Fibroblast of skin of right quadriceps (primary cell): ENCODE measurements around the gene ZNF654.
A peak's percentile ranks its signal among the peaks of the same experiment; 100 is the strongest.
"Not testable (repeated sequence)": the region's sequence is repeated elsewhere in the genome, so short reads cannot be mapped to it uniquely, and the experiment has no call there.

Experiments used
- DNase-seq: peaks from one replicate; pipeline ENCODE4 v3.0.0-alpha.2; 2013

Gene ZNF654

DNA sequence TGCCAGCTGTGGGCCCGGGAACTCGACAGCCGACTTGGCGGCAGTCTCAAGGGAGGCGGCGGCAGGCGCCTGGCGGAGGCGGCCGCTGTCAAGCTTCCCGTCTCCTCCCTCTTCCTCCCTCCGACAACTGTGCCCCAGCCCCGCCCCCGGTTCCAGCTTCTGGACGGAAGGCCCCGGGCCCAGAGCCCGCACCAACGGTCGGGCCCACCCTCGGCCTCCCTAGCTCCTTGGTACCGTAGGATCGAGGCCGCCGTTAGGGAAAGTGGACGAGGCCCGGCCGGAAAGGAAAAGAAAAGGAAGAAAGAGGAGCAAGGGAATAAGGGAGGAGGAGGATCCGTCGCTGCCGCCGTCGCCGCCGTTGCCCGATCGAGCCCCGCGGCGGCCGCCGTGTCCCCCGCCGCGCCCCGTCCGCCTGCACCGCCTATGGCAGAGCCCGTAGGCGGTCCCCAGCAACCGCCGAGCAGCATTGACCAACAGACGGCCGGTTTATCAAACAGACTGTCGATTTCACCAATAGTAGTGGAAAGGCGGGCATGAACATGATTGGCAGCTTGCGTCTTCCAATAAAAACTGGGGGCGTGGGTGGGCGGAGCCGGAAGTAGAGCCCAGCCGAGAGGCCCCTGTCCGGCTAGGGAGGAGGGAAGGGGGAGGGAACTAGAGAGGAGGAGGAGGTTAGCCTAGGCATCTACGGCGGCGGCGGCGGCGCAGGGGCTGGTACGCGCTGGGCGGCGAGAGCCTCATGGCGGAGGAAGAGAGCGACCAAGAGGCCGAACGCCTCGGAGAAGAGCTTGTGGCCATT, at the start of gene ZNF654, which contains the start of gene CGGBP1:
TSS of gene ZNF654 (plus strand) at position 675 of the 799 bp plus-strand sequence. CDS start at position 740, 65 bp downstream.
TSS of gene CGGBP1 (minus strand) at position 425 of the 799 bp plus-strand sequence. CDS start 3,029 bp downstream, outside the sequence.
- DNase-seq, result peak; percentile 99

DNA sequence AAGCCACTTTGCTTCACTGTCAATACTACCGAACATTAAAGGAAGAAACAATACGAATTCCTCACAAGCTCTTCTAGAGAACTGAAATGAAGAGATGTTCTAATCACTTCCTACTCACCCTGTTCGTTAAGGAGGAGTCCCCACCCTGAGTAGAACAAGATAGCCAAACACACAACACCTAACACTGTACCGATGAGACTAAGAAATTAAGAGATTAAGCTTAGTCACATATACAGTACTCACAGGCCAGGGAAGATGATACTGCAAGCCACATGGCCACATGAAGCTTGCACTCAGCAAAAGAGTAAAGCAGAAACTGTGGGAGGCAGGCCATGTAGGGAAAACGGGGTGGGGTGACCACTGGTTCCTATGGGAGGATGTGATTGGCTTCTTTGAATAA, 48.2 kb upstream of the ZNF654 start:
- no peak for DNase-seq

- no peak for DNase-seq
These were observed 45.5 kb upstream of the ZNF654 start for GRCh38 chr3:88013592-88013991.

DNA sequence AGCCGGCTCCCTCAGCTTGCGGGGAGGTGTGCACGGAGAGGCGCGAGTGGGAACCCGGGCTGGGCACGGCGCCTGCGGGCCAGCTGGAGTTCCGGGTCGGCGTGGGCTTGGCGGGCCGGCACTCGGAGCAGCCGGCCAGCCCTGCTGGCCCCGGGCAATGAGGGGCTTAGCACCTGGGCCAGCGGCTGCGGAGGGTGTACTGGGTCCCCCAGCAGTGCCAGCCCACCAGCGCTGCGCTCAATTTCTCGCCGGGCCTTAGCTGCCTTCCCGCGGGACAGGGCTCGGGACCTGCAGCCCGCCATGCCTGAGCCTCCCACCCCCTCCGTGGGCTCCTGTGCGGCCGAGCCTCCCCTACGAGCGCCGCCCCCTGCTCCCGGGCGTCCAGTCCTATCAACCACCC, 43.4 kb upstream of the ZNF654 start:
- DNase-seq, result not testable (repeated sequence)

DNA sequence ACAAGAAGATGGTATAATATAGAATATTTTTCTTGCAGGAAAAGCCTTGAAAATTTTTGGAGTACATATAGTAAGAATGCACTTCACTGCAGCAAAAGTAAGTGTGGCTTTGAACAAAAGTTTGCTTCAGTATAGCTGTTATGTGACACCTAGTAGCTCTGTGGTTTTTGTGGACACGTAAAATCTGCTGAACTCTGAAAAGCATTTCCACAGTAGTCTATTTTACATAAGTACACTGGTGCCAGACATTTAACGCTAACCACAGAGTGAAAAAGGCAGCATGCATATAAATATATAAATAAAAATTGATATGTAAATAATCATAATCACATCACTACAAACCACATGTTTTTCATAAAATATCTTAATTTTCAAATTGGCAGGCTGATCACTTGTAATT, 40.0 kb upstream of the ZNF654 start:
- no peak for DNase-seq

DNA sequence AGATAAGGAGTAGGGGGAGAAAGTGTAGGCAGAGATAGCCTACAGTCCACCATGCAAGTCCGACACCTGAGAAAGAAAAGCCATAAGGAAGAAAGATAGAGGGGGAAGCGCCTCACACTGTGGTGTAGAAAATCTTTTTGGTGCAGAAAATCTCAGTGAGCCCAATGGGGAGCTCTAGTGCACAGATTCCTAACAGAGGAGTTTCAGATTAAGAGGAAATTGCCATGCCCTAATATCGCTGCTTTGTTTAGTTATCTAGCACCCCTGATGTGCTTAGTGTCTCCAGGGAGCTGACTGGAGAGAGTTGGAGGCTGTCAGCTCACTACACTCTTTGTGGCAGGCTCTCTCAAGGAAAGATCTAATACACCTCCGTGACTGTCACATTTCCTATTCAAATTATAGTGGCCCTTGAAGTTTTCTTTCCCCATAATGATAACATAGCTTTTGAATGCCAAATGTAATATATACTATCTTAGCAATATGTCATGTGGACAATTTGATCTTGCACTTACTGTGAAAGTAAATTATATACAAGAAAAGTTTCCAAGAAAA, 34.0 kb upstream of the ZNF654 start:
- no peak for DNase-seq

DNA sequence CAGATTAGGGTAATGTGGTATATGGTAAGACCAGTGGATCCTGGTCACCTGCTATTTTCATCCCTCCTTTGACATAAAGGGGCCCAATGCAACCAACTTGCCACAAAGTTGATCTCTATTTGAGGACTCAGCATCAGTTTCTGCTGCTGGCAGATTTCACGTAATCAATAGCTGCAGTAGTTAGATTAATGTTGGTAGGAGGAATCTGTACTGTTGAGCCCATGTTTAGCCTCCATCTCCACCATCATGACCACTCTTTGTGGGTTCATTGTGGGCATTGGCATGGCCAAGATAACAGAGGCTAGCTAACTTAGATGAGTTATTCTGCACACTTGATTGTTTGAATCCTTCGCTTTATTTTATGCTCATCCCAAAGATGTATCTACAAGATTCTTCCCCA, 30.2 kb upstream of the ZNF654 start:
- no peak for DNase-seq

DNA sequence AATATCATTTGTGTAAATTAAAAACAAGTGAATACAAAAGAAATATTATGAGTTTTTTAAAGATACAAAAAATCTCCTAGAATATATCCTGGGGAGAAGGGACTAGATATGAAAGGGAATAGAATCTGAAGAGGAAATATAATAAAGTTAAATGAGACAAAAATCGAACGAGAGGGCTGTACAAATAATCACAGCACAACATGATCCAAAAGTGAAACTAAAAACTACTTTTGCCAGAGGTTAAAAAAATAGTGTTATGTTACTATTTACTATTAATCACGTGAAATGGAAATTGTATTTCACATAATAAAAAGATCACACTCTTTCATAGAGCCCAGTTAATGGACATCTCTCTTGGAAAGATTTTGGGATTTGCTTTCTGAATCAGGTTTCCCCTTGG, 28.8 kb upstream of the ZNF654 start:
- DNase-seq, result no peak

GRCh38 chr3:88031642-88032077, 27.4 kb upstream of the ZNF654 start:
- DNase-seq, result peak; percentile 24

- no peak for DNase-seq
These were observed 26.8 kb upstream of the ZNF654 start for GRCh38 chr3:88032245-88032644.

DNA sequence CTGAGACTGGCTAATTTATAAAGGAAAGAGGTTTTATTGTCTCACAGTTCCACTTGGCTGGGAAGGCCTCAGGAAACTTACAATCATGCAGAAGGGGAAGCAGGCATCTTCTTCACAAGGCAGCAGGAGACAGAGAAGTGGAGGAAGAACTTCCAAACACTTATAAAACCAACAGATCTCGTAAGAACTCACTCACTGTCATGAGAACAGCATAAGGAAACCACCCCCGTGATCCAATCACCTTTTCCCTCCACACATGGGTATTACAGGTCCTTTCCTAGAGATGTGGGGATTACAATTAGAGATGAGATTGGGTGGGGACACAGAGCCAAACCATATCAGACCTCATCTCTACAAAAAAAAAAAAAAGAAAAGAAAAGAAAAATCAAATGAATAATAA, 26.0 kb upstream of the ZNF654 start:
- no peak for DNase-seq

- DNase-seq, result no peak
These were observed 25.2 kb upstream of the ZNF654 start for GRCh38 chr3:88033808-88034207.

DNA sequence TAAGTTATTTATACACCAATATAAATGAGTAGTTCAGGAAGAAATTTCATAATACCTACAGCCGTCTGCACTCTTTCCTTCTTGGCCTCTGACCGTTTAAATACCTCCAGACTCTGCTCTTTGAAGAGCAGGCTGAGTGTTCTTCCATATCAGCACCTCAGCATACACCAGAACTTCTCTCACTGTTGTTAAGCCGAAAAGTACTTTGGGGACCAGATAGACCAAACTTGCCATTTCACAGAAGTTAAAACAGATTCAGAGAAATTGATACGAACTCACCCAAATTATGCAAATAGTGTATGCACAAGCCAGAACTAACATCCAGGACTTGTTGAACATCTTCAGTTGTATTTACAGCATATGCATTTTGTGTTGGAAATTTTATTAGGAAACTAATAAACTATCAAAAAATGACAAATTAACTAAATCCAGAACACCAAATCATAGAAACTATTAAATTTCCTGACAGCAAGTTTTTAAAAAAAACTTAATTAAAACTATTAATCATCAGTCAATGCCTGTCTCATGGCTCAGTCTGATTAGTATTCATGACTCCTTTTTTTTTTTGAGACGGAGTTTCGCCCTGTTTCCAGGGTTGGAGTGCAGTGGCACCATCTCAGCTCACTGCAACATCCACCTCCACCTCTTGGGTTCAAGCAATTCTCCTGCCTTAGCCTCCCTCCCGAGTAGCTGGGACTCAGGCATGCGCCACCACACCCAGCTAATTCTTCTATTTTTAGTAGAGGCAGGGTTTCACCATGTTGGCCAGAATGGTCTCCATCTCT, 24.4 kb upstream of the ZNF654 start:
- DNase-seq, result no peak

DNA sequence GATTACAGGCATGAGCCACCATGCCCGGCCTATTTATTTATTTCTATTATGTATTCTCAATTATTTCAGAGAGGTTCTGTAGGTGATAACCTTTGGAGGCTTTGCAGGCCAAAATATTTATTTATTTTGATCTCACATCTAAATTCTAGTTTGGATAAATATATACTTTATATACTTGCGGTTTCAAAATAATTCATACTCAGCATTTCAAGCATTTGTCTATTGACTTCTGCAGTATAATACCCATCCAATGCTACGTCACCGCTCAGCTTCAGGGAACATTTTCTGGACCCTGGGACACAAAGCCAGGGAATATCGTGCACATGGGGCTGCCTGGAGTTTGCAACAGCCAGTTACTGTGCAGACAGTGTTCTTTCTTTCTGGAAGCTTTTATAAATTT, 22.8 kb upstream of the ZNF654 start:
- no peak for DNase-seq

DNA sequence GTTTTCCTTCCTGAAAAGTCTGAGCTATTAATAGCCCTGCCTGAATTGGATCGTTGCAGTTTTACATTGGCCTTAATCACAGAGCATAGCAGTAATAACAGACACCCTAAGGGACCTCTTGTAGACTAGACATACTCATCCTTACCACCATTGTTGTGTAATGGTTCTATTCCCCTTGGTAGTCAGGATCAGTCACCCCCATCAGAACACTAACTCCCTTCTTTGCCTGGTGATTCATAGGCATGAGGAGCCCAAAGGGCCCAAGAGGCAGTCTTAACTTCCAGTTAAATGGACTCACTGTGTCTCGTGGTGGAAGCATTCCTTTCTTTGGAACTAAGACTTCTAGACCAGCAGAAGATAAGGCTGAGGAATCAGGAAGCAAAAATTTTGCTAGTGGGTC, 20.5 kb upstream of the ZNF654 start:
- DNase-seq, result peak; percentile 68

DNA sequence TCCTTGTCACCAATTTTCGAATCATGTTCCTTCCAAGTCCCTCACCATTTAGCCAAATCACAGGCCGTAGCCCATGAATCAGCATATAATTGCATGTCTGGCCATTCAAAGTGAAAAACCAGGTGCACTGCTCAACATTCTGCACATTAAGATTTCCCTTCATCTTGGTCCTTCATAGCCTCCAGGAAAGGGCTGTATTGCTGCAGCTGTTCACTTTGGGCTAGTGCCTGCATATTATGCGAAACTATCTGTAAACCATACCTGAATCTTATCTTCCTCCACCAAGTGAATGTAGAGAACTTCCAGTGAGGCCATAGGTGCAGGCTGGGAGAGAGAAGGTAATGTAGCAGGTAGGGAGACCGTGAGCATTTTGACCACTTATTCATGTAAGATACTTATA, 18.5 kb upstream of the ZNF654 start:
- DNase-seq, result no peak

DNA sequence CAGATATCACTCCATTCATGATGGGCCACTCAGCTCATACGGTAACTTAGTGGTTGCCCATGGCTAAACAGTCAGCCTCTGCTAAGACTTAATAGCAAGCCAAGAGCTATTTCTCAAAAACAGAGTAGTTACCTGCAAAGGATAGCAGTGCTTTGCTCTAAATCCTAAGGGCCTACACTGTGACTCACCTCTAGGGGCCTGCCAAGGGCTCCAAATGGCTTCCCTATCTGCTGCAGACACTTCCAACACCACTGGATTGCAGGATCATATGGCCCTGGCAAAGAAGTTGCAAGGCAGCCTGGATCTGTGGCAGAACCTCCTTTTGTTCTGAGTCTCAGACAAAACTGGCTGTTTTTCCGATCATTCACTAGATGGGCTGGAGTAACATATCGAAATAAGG, 18.1 kb upstream of the ZNF654 start:
- DNase-seq, result no peak

GRCh38 chr3:88044411-88044810, 14.6 kb upstream of the ZNF654 start:
- DNase-seq, result no peak

GRCh38 chr3:88046766-88047165, 12.3 kb upstream of the ZNF654 start:
- DNase-seq, result no peak

DNA sequence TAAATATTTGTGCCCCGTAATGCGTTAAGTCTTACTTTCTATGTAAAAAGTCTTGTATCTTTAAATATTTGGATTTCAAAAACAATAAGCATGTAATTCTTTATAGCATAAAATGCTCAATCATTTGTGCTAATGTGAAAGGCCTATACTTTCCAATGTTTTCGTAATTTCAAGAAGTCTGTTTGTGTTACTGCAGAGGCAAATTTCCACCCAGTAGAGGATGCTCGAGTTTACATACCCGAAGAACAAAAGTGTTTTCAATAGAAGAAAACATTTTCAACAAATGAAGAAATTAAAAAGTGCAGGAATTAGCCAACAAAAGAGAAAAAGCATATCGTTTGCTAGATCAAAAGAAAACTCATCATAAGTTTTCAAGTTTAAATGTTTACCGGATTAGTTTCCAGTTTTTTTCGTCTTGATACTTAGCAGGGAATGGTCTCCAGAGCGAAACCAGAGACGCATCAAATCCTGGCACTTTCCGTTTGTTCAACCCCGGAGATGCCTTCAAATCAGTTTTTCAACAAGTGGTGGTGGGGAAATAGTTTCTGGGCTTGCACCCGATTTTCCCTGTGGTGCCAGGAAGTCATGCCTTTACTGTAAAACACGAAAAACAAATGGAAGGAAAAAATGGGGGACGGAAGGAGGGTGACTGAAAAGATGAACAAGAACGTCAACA, 1.3 kb upstream of the ZNF654 start:
- peak; percentile 14 for DNase-seq

DNA sequence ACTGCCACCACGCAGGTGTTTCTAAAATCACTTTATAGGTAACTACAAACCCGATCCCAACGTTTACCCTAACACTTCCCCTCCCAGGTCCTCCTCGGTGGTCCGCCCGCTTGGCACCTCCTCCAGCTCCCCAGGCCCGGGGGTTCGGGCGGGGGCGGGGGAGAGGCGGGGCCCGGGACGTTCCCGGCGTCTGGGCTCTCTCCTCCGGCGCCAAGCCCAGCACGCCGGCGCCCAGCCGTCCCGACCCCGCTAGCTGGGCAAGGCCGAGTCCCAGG, 812 bp upstream of the ZNF654 start:
- DNase-seq, result no peak

DNA sequence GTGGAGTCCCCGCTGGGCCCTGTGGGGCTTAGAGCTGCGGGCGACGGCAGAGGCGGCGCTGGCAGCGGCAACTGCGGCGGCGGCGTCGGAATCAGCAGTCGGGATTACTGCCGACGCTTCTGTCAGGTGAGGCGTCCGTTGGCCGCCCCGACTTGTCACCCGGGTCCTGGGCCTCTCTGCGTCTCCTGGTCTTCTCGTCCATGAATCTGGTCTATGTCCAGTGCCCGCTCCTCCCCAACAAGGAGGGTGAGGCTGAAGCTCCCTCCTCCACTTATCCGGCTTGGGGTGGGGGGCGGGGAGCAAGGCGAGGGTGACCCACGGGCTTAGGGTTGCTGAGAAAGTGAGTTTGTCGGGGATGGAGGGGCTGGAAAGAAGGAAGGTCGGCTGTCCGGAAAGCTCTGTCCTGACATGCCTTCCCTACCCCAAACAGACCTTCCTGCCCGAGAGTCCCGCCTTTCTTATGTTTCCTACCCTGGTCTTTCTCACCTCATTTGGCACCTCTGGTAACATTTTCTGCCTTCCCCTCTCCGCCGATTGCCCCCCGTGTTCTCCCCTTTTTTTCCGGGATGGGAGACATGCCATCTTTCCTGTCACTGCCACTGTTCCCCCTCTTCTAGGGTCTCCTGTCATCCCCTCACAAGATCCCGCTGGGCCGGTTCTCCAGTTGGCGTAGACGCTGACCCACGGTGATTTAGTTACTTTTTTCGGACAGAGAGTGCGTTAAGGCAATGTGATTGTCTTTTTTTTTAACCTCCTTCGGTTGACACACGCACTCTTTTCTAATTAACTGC, 520 bp downstream of the ZNF654 start:
- no peak for DNase-seq

GRCh38 chr3:88061746-88062145, 2.7 kb downstream of the ZNF654 start:
- DNase-seq, result no peak
